ENCODE results near the gene ZNF808.
"Not testable (repeated sequence)": the region's sequence is repeated elsewhere in the genome, so short reads cannot be mapped to it uniquely, and the experiment has no call there.

ZNF808 gene

DNA sequence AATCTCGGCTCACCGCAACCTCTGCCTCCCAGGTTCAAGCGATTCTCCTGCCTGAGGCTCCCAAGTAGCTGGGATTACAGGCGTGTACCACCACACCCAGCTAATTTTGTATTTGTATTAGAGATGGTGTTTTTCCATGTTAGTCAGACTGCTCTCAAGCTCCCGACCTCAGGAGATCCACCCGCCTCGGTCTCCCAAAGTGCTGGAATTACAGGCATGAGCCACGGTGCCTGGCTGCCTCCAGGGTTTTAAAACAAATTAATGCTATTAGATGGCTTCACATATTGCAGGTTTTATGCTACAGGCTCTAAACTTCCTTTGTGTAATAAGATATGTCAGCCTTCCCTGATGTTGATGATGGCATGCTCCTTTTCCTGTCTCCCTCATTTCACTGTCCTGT is 34.1 kb downstream of the ZNF808 start:
- not testable (repeated sequence) for H3K27ac ChIP-seq (ENCODE audit: low read depth, low read length); H2AFZ ChIP-seq (ENCODE audit: low read length, unreplicated experiment); H3K27me3 ChIP-seq (ENCODE audit: insufficient read depth, low read length); H3K79me2 ChIP-seq (ENCODE audit: control insufficient read depth, insufficient read depth, low read length, unreplicated experiment); H3K4me3 ChIP-seq (ENCODE audit: low read depth, low read length); H3K4me1 ChIP-seq (ENCODE audit: control insufficient read depth, insufficient read depth, low read length, unreplicated experiment); H3K36me3 ChIP-seq (ENCODE audit: insufficient read depth, low read length)

- Histone ChIP-seq H3K4me3 (ENCODE audit: low read depth, low read length) (no peak overlapping the region), H3K27me3 (ENCODE audit: insufficient read depth, low read length) (no peaks in the 10 kb centered on the region), H3K79me2 (ENCODE audit: control insufficient read depth, insufficient read depth, low read length, unreplicated experiment) (no peaks in the 10 kb centered on the region), H3K36me3 (ENCODE audit: insufficient read depth, low read length) (no peaks in the 10 kb centered on the region; the same call in 1 of the 2 replicates), H3K4me1 (ENCODE audit: control insufficient read depth, insufficient read depth, low read length, unreplicated experiment) (peaks cover 5% of the 10 kb centered on the region), H2AFZ (ENCODE audit: low read length, unreplicated experiment) (no peak overlapping the region), H3K27ac (ENCODE audit: low read depth, low read length) (no peak overlapping the region)
Observed at GRCh38 chr19:52566121-52566520, 38.7 kb downstream of the ZNF808 start.

- Histone ChIP-seq H3K27ac (ENCODE audit: low read depth, low read length) (no peak overlapping the region), H3K79me2 (ENCODE audit: control insufficient read depth, insufficient read depth, low read length, unreplicated experiment) (peaks cover 4% of the 10 kb centered on the region)
Observed at GRCh38 chr19:52566588-52566987, 39.1 kb downstream of the ZNF808 start.

DNA sequence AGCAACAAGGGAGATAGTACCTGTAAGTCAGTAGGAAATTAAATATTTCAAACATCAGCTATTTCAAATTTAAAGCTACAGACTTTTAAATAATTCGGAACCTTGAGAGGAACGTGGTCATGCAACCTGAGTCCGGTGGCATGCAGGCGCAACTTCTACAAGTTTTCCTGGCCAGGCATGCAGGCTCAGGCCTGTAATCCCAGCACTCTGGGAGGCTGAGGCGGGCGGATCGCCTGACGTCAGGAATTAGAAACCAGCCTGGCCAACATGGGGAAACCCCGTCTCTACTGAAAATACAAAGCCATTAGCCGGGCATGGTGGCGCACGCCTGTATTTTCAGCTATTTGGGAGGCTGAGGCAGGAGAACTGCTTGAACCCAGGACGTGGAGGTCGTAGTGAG is 40.5 kb downstream of the ZNF808 start:
- Histone ChIP-seq H3K36me3 (ENCODE audit: insufficient read depth, low read length) (no peaks in the 10 kb centered on the region), H3K79me2 (ENCODE audit: control insufficient read depth, insufficient read depth, low read length, unreplicated experiment) (peaks cover 11% of the 10 kb centered on the region), H3K27ac (ENCODE audit: low read depth, low read length) (no peak overlapping the region), H2AFZ (ENCODE audit: low read length, unreplicated experiment) (no peak overlapping the region), H3K4me3 (ENCODE audit: low read depth, low read length) (no peak overlapping the region), H3K27me3 (ENCODE audit: insufficient read depth, low read length) (no peaks in the 10 kb centered on the region), H3K4me1 (ENCODE audit: control insufficient read depth, insufficient read depth, low read length, unreplicated experiment) (peaks cover 5% of the 10 kb centered on the region)

More at GRCh38 chr19:52566588-52566987, 39.1 kb downstream of the ZNF808 start:
- H2AFZ ChIP-seq (ENCODE audit: low read length, unreplicated experiment): no peak overlapping the region
- no peak overlapping the region for H3K4me3 ChIP-seq (ENCODE audit: low read depth, low read length)
- H3K4me1 ChIP-seq (ENCODE audit: control insufficient read depth, insufficient read depth, low read length, unreplicated experiment): peaks cover 5% of the 10 kb centered on the region
- no peaks in the 10 kb centered on the region; the same call in 1 of the 2 replicates for H3K36me3 ChIP-seq (ENCODE audit: insufficient read depth, low read length)
- no peaks in the 10 kb centered on the region for H3K27me3 ChIP-seq (ENCODE audit: insufficient read depth, low read length)

DNA sequence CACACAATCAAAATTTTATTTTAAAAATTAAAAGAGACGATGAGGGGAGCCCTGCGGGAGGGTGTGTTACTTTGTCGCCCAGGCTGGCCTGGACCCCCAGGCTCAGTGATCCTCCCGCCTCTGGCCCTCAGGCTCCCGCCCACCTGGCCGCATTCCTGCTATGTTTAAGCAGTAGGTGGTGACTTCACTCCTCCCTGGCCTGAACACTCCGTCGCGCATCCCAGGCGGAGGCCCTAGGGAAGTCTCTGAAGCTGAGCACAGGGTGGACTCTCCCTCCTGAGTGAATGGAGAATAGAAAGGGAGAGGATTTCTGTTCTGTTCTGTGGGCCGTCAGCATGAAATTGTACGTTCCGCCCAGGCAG is 42.2 kb downstream of the ZNF808 start:
- peak overlapping the region; percentile 36 for H2AFZ ChIP-seq (ENCODE audit: low read length, unreplicated experiment)
- H3K27ac ChIP-seq (ENCODE audit: low read depth, low read length); H3K27me3 ChIP-seq (ENCODE audit: insufficient read depth, low read length); H3K4me1 ChIP-seq (ENCODE audit: control insufficient read depth, insufficient read depth, low read length, unreplicated experiment); H3K36me3 ChIP-seq (ENCODE audit: insufficient read depth, low read length): not testable (repeated sequence)
- peaks cover 11% of the 10 kb centered on the region for H3K79me2 ChIP-seq (ENCODE audit: control insufficient read depth, insufficient read depth, low read length, unreplicated experiment)
- H3K4me3 ChIP-seq (ENCODE audit: low read depth, low read length): peak overlapping the region; percentile 81

DNA sequence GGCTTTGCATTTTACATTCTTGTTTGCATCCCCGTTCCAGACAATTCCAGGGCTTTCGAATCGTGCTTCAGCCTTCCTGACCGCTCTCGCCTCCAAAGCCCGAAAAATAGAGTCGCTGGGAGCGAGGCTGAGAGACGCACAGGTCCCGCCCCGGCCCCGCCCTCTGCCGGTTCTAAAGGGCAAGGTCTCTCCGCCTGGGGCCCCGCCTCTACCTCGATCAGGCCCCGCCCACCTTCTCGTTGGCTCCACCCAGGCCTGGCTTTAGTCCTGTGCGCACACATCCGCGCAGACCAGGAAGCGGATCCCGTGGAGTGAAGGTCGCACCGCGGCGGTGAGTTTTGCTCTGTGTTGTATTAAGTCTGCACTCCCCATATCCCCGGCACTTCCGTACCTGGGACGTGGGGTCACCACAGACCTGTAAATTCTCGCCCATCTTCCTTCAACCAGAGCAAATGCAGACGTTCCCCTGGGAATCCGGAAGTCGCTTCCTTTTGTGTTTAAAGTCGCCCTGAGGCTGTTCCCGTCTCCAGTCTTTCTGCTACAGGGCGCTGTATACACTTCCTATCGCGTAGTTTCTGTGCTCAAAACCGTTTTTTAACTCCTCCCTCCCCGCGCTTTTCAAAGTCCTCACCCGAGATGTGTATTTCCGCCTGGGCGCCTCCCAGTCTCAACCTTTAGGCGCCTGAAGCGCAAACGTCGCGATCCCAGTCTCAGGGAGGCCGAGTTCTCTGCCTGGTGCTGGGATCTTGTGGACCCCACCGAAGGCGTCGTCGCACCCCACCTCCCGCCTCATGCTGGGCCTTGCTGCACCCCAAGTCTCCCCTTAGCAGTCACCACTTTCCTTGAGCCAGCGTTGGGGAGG is 42.8 kb downstream of the ZNF808 start, which contains the start of gene ZNF701:
ZNF701 (plus strand) TSS at position 288 of the 862 bp plus-strand sequence. CDS start 3,861 bp downstream, outside the sequence.
- no peaks in the 10 kb centered on the region for H3K27me3 ChIP-seq (ENCODE audit: insufficient read depth, low read length)
- peak within 1 kb of the TSS; percentile 78 for H2AFZ ChIP-seq (ENCODE audit: low read length, unreplicated experiment)
- peaks cover 5% of the 10 kb centered on the region for H3K4me1 ChIP-seq (ENCODE audit: control insufficient read depth, insufficient read depth, low read length, unreplicated experiment)
- peak within 1 kb of the TSS; percentile 72 for H3K27ac ChIP-seq (ENCODE audit: low read depth, low read length)
- H3K79me2 ChIP-seq (ENCODE audit: control insufficient read depth, insufficient read depth, low read length, unreplicated experiment): peaks cover 11% of the 10 kb centered on the region
- peak within 1 kb of the TSS; percentile 81 for H3K4me3 ChIP-seq (ENCODE audit: low read depth, low read length)
- H3K36me3 ChIP-seq (ENCODE audit: insufficient read depth, low read length): peaks cover 3% of the 10 kb centered on the region; the same call in 1 of the 2 replicates

DNA sequence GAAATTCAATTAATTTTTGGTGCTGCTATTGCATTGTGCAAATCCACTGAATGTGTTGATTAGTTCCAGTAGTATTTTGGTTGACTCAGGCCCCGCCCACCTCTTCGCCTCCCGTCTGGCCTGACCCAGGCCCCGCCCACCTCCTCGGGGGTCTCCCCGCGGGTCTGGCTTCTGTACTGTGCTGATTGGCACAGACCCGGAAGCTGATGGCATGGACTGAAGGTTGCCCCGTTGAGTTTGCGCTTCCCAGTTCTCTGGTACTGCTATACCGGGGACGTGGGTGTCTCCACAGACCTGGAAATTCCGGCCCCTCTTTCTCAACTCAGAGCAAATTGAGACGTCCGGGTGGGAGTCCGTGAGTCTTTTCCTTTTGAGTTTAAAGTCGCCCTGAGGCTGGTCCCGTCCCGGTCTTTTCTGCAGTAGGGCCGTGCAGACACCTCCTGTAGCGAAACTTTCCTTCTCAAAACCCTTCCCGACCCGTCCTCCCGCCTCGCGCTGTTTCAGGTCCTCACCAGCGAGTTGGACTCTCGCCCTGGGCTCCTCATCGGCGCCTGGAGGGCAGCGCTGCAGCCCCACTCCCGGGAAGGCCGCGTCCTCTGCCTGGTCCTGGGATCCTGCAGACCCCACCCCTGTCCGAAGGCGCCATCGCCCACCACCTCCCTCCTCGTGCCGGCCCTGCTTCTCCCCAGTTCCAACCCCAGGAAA is 57.4 kb downstream of the ZNF808 start:
- Histone ChIP-seq H2AFZ (ENCODE audit: low read length, unreplicated experiment) (no peak overlapping the region), H3K36me3 (ENCODE audit: insufficient read depth, low read length) (peaks cover 24% of the 10 kb centered on the region), H3K4me3 (ENCODE audit: low read depth, low read length) (no peak overlapping the region), H3K4me1 (ENCODE audit: control insufficient read depth, insufficient read depth, low read length, unreplicated experiment) (no peaks in the 10 kb centered on the region), H3K27me3 (ENCODE audit: insufficient read depth, low read length) (no peaks in the 10 kb centered on the region), H3K79me2 (ENCODE audit: control insufficient read depth, insufficient read depth, low read length, unreplicated experiment) (no peaks in the 10 kb centered on the region), H3K27ac (ENCODE audit: low read depth, low read length) (no peak overlapping the region)

GRCh38 chr19:52585604-52586003 is 58.1 kb downstream of the ZNF808 start:
- H3K4me3 ChIP-seq (ENCODE audit: low read depth, low read length): no peak overlapping the region
- H3K27ac ChIP-seq (ENCODE audit: low read depth, low read length): no peak overlapping the region
- no peak overlapping the region for H2AFZ ChIP-seq (ENCODE audit: low read length, unreplicated experiment)
- H3K79me2 ChIP-seq (ENCODE audit: control insufficient read depth, insufficient read depth, low read length, unreplicated experiment): no peaks in the 10 kb centered on the region
- H3K4me1 ChIP-seq (ENCODE audit: control insufficient read depth, insufficient read depth, low read length, unreplicated experiment): no peaks in the 10 kb centered on the region
- H3K27me3 ChIP-seq (ENCODE audit: insufficient read depth, low read length): no peaks in the 10 kb centered on the region
- peaks cover 20% of the 10 kb centered on the region for H3K36me3 ChIP-seq (ENCODE audit: insufficient read depth, low read length)

DNA sequence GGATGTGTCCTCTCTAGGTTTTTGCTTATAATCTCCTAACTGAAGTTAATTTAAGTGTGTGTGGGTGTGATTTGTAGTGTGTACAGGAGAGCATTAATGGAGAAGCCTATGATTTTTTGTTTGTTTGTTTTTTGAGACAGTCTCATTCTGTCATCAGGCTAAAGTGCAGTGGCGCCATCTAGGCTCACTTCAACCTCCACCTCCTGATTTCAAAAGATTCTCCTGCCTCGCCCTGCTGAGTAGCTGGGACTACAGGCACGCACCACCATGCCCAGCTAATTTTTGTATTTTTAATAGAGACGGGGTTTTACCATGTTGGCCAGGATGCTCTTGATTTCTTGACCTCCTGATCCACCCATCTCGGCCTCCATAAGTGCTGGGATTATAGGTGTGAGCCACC is 63.3 kb downstream of the ZNF808 start:
- H3K4me1 ChIP-seq (ENCODE audit: control insufficient read depth, insufficient read depth, low read length, unreplicated experiment): no peaks in the 10 kb centered on the region
- peaks cover 7% of the 10 kb centered on the region for H3K36me3 ChIP-seq (ENCODE audit: insufficient read depth, low read length)
- H3K27ac ChIP-seq (ENCODE audit: low read depth, low read length): no peak overlapping the region
- no peak overlapping the region for H2AFZ ChIP-seq (ENCODE audit: low read length, unreplicated experiment)
- no peaks in the 10 kb centered on the region for H3K27me3 ChIP-seq (ENCODE audit: insufficient read depth, low read length)
- H3K79me2 ChIP-seq (ENCODE audit: control insufficient read depth, insufficient read depth, low read length, unreplicated experiment): no peaks in the 10 kb centered on the region
- no peak overlapping the region for H3K4me3 ChIP-seq (ENCODE audit: low read depth, low read length)

DNA sequence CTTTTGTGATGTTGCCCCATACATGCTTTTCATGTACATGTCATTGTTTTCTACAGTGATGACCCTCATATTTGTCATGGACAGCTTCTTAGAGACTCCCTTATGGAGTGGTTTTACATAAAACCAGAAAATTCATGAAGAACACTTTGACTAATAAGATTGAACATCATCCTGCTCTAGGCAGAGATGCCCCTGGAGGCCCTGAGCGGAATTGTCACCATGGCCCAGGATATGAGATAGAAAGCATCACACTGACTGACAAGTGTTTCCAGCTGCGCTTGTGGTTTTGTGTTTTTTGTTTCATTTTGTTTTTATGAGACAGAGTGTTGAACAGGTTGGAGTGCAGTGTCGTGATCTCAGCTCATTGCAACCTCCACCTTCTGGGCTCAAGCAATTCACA is 64.8 kb downstream of the ZNF808 start:
- no peaks in the 10 kb centered on the region for H3K27me3 ChIP-seq (ENCODE audit: insufficient read depth, low read length)
- H3K4me1 ChIP-seq (ENCODE audit: control insufficient read depth, insufficient read depth, low read length, unreplicated experiment): no peaks in the 10 kb centered on the region
- H3K36me3 ChIP-seq (ENCODE audit: insufficient read depth, low read length): peaks cover 18% of the 10 kb centered on the region
- H2AFZ ChIP-seq (ENCODE audit: low read length, unreplicated experiment): no peak overlapping the region
- H3K27ac ChIP-seq (ENCODE audit: low read depth, low read length): no peak overlapping the region
- H3K79me2 ChIP-seq (ENCODE audit: control insufficient read depth, insufficient read depth, low read length, unreplicated experiment): no peaks in the 10 kb centered on the region
- no peak overlapping the region for H3K4me3 ChIP-seq (ENCODE audit: low read depth, low read length)

DNA sequence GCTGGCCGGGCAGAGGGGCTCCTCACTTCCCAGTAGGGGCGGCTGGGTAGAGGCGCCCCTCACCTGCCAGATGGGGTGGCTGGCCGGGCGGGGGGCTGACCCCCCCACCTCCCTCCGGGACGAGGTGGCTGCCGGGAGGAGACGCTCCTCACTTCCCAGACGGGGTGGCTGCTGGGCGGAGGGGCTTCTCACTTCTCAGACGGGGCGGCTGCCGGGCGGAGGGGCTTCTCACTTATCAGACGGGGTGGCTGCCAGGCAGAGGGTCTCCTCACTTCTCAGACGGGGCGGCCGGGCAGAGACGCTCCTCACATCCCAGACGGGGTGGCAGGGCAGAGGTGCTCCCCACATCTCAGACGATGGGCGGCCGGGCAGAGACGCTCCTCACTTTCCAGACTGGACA is 66.0 kb downstream of the ZNF808 start:
- H3K27ac ChIP-seq (ENCODE audit: low read depth, low read length); H3K4me3 ChIP-seq (ENCODE audit: low read depth, low read length); H3K79me2 ChIP-seq (ENCODE audit: control insufficient read depth, insufficient read depth, low read length, unreplicated experiment); H3K27me3 ChIP-seq (ENCODE audit: insufficient read depth, low read length); H3K4me1 ChIP-seq (ENCODE audit: control insufficient read depth, insufficient read depth, low read length, unreplicated experiment); H2AFZ ChIP-seq (ENCODE audit: low read length, unreplicated experiment): not testable (repeated sequence)
- peaks cover 18% of the 10 kb centered on the region for H3K36me3 ChIP-seq (ENCODE audit: insufficient read depth, low read length)

Measured in ACC112 (cell line).